Activated T-cell treated with anti-CD3 and anti-CD28 coated beads for 1 hour (primary cell): ENCODE measurements around the gene TNNI2.
"Not testable (repeated sequence)": the region's sequence is repeated elsewhere in the genome, so short reads cannot be mapped to it uniquely, and the experiment has no call there.

Experiments
- DNase-seq: peaks from one replicate; pipeline ENCODE4 v3.0.0-alpha.2; 2020; ENCODE audit warnings: low read depth

The TNNI2 gene

DNA sequence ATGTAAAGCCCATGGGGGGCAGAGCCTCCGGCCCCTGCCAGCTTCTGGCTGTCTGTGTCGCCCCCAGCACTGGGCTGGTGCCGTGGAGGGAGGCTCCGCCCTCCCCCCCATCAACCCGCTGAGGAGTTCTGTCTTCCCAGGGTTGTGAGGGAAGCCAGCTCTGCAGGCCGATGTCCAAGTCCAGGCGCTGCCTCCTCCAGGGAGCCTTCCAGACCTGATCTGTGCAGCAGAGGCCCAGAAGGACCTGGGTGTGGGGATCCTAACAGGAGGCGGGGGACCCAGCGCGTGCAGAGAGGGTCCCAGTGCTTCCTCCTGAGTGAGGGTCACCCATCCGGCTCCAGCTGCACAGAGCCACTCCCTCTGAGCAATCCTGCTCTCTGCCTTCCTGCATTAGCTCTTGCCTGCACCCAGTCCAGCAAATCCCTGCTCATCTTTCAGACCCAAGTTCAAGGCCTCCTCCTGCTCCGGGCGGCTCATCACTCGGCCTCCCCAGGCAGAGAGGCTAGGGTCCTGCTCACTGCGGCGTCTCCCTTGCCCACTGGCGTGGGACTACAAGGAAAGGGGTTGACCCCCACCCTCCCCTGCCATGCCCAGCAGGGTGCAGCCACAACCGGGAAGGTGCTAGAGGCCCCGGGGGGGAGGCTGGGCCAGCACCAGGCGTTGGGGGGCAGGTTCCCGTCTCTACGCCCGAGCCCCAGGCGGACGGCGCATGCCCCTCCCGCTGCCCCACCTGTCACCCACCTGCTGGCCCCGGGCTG, 36.5 kb downstream of the TNNI2 start:
- no peak for DNase-seq

DNA sequence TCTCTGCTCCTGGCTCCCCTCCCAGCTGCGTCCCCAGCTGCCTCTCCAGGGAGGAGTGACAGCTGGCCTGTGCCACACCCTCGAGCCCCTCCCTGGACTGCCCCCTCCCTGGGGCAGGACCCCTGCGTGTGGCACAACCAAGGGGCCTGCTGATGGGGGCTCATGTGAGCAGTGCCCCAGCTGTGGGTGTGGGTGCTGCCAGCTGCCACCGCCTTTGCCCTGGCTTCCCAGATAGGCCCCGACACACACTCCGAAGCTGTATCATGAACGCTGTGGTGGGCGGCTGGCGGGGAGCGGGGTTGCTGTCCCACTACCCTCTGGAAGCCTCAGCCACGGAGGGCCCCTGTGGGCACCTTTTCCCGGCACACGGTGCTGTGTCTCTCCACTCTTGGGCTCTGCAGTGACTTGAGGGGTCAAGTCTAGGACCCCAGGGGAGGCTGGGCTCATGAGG, 37.1 kb downstream of the TNNI2 start:
- not testable (repeated sequence) for DNase-seq

- DNase-seq = no peak
These were observed 37.7 kb downstream of the TNNI2 start for GRCh38 chr11:1876361-1877063.

- DNase-seq = no peak
These were observed 38.7 kb downstream of the TNNI2 start for GRCh38 chr11:1877211-1878136.

DNA sequence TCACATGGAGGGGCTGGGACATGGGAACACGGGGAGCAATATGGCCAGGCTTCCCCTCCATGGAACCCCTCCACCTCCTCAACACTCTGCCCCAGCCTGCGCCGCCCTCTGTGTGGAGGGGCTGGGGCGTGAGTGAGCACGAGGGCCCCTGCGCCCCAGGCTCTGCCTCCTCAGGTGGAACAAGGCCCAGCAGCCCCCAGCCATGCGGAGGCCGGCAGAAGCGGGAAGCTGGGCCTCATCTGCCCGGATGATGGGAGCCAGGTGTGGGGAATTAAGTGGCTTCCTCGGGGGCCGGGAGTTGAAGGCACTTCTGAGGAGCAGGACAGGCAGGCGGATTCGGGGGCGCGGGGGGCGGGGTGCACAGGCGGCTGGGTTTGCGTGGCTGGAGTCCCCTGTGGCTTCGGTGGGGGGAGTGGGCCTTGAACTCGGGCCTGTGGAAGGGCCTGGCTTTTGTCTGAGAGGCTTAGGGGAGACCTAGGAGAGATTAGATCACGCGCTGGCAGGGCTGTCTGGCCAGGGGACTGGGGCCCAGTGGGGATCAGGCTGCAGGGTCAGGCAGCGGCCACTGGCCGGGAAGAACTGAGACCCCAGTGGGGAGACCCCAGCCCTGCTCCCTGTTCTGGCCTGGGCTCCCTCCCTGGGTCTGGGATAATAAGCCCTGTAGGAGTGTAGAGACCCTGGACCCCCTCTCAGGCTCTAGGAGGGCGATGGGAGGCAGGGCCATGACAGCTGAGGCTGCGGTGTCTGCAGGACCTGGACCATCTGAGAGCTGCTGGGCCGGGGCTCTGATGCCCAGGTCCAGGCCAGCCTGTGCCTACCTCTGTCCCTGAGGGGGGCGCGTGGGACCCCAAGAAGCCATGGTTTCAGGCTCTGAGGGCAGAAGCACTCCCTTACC, 39.6 kb downstream of the TNNI2 start:
- no peak for DNase-seq

GRCh38 chr11:1879342-1879940, 40.7 kb downstream of the TNNI2 start:
- DNase-seq = no peak

DNA sequence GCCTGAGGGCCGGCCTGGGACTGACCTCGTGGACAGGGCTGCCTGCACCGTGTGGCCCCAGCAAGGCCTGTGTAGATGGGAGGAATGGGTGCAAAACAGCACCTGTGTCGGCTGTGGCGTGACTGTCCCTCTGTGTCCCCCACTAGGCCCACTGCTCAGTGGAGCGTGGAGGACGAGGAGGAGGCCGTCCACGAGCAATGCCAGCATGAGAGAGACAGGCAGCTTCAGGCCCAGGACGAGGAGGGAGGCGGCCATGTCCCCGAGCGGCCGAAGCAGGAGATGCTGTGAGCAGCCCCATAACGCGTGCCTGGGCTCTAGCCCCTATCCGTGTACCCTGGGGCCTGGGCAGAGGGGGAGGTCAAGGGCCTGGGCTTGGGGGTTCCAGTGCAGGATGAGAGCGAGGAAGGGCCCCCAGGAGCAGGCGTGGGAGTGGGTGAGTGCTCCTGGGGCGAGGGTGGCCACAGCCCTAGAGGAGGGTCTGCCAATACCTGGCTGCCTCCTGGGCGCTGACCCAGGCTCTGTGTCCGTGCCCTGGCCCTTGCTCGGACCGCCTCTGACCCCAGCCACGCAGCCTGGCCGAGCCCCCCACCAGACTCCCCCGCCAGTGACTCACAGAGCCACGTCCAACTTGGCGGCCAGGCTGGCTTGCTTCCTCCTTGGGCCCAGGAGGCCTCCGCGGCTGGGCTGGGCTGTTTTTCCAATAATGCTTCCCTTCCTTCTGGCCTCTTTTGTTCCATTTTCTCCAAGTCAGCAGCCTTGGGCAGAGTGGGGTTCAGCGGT, 41.4 kb downstream of the TNNI2 start:
- no peak for DNase-seq

GRCh38 chr11:1880746-1881441, 42.1 kb downstream of the TNNI2 start:
- no peak for DNase-seq

DNA sequence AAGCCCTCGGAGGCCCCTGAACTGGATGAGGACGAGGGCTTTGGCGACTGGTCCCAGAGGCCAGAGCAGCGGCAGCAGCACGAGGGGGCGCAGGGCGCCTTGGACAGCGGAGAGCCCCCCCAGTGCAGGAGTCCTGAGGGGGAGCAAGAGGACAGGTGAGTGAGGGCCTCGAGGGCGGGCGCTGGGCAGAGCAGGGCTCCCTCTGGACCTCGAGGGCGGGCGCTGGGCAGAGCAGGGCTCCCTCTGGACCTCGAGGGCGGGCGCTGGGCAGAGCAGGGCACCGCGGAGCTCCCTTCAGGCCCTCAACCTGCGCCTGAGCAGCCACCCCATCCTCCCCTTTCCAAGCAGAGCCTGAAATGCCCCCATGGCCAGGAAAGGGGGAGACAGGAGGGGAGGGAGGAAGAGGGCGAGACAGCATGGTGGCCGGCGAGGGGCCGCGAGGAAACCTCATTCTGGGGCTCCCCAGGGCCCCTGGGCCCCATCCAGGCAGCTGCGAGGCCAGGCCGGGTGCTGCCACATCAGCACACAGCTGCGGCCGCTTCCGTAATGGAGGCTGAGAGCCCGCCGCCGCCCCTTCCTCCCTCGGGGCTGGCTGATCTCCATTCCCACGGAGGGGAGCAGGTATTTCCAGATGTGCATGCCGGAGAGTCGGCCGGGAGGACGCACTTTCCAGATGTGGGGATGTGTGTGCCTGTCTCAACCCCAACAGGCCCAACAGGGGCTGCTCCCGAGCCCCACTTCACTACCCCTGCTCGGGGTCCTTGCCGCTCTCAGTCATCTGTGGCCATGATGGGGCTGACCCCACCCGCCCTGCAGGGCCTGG, 42.9 kb downstream of the TNNI2 start:
- DNase-seq = no peak

GRCh38 chr11:1882265-1883238, 43.8 kb downstream of the TNNI2 start:
- DNase-seq = peak; percentile 78

DNA sequence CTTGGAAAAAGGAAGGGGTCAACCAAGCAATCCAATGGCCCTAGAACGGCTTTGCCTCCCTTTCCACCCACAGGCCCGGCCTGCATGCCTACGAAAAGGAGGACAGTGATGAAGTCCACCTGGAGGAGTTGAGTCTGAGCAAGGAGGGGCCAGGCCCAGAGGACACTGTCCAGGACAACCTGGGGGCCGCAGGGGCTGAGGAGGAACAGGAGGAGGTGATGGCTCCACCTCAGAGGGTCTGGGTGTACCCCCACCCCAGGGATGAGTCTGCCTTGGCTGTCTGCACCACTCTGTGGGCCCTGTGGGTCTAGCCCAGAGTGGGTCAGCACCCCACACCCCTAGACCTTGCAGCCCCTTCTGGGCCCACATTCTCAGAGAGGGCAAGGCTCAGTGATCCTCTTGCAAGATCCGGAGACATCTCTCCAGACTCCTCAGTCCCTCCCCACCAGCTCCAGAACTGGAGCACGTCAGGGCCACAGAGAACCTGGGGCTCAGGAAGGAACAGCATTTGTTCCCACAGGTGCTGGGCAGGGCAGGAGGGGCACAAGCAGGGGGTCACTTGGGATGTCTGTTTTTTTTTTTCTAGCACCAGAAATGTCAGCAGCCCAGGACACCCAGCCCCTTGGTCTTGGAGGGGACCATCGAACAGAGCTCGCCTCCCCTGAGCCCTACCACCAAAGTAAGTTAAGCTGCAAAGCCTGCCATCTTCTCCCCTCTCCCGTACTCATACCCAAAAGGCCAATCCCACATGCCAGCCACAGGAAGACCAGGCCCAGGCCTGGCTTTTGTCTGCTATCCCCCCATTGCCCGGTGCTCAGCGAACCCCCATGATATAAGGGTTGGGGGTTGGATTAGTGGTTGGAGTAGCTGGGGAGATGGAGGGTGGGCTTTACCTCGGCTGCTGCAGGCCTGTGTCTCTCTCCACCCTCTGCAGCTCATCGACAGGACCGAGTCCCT, 44.8 kb downstream of the TNNI2 start:
- DNase-seq = no peak

DNA sequence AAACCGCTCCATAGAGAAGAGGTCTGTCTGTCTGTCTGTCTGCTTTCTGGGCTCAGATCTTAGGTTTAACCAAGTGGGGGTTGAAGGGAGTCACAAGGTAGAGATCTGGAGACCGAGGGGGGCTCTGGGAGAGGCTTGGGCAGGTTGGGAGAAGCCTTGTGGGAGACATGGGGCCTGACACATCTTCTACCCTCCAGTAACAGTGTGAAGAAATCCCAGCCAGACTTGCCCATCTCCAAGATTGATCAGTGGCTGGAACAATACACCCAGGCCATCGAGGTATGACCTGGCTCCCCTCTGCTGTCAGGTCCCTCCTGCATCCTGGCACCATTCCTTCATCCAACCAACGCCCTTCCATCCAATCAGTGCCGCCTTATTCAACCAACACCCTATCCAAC, 45.5 kb downstream of the TNNI2 start:
- DNase-seq = no peak

- not testable (repeated sequence) for DNase-seq
These were observed 47.8 kb downstream of the TNNI2 start for GRCh38 chr11:1886551-1886950.

GRCh38 chr11:1887451-1888346, 48.9 kb downstream of the TNNI2 start:
- no peak for DNase-seq

DNA sequence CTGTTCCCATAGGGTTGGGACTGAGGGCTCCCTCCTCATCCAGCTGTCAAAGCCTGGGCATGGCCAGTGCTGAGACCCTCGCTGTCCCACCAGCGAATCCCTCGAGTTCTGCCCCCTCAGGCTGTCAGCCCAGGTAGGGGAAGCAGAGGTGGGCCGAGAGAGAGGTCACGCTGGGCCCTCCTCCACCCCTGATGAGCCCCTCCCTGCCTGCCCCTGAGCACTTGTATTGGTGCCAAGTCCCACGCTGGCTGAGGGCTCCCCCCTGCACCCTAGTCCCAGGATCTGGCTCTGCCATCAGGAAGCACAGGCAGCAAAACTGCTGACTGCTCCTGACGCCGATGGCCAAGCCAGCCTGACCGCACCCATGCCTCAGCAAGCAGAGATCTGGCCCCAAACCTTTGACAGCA, 49.6 kb downstream of the TNNI2 start:
- DNase-seq = no peak
